ENCODE measurements around the gene ZNF335. TPM values are rescaled to one million over a fixed set of nuclear protein-coding genes. Genes with fewer than 3 reads are reported as not detected.

The ZNF335 gene
- total and polyA plus RNA-seq, 12 donors = 4.9 to 13.1 (median 7.3) TPM

GRCh38 chr20:46013322-46013828 is 41.4 kb upstream of the ZNF335 start:
- no peak for ATAC-seq
- Histone ChIP-seq H3K4me3 (peak overlapping the region in 1 of 10 donors; percentile 30), H3K36me3 (no peaks in the 10 kb centered on the region), H3K4me1 (peaks cover 0 to 54% (median 9%) of the 10 kb centered on the region in 9 donors), H3K27ac (no peak overlapping the region), H3K9me3 (no peaks in the 10 kb centered on the region), H3K27me3 (peaks cover 24 to 98% (median 90%) of the 10 kb centered on the region in 7 donors)
- DNase-seq = no peak
- TF ChIP-seq CTCF (IDR thresholded peaks at IDR 0.05) = no peak
- 10 to 13% methylated on average over 29 of the region's 29 CpGs for whole genome bisulfite sequencing, 2 donors
- intact Hi-C loops (cut with DNase I) = loop anchor here in 1 of 10 donors (10.0 kb wide), 1 partner anchor 331 kb away; no protein-coding TSS in a partner anchor

GRCh38 chr20:46012921-46013320 is 40.9 kb upstream of the ZNF335 start:
- Histone ChIP-seq H3K9me3 (no peaks in the 10 kb centered on the region), H3K27me3 (peaks cover 24 to 98% (median 90%) of the 10 kb centered on the region in 7 donors), H3K4me1 (peaks cover 0 to 59% (median 9%) of the 10 kb centered on the region in 9 donors), H3K27ac (no peak overlapping the region), H3K4me3 (no peak overlapping the region), H3K36me3 (no peaks in the 10 kb centered on the region)
- intact Hi-C loops (cut with DNase I) = loop anchor here in 1 of 10 donors (10.0 kb wide), 1 partner anchor 332 kb away; no protein-coding TSS in a partner anchor
- no peak for ATAC-seq
- WGBS, 2 donors = 56 to 57% methylated on average over 10 of the region's 10 CpGs
- TF ChIP-seq CTCF (IDR thresholded peaks at IDR 0.05) = no peak
- DNase-seq = no peak

GRCh38 chr20:46011631-46012482 is 39.9 kb upstream of the ZNF335 start:
- H3K4me3 ChIP-seq = peak overlapping the region in 1 of 10 donors; percentile 42
- WGBS, 2 donors = 10 to 12% methylated on average over 57 of the region's 57 CpGs
- TF ChIP-seq CTCF (IDR thresholded peaks at IDR 0.05) = peak in 6 of 9 donors; percentile 7 to 47 (median 20)
- H3K36me3 ChIP-seq = no peaks in the 10 kb centered on the region
- H3K9me3 ChIP-seq = no peaks in the 10 kb centered on the region
- ATAC-seq = peak in 7 of 8 donors; percentile 13 to 59 (median 34)
- peak overlapping the region in 1 of 10 donors; percentile 76 for H3K27ac ChIP-seq
- peaks cover 24 to 100% (median 92%) of the 10 kb centered on the region in 7 donors for H3K27me3 ChIP-seq
- DNase-seq = peak; percentile 40 to 47
- intact Hi-C loops (cut with DNase I) = loop anchor here in 1 of 10 donors (10.0 kb wide), 1 partner anchor 333 kb away; no protein-coding TSS in a partner anchor
- peaks cover 0 to 69% (median 9%) of the 10 kb centered on the region in 9 donors for H3K4me1 ChIP-seq

All from heart right ventricle (tissue), 16 donors.